Measurements from ENCODE around the gene MDFI.

MDFI gene

GRCh38 chr6:41597246-41598000 lies 40.8 kb upstream of the MDFI start:
- no peak overlapping the region for H3K4me3 ChIP-seq (ENCODE audit: low read depth, low read length)
- DNase-seq (ENCODE audit: low read depth): no peak
- no peak for TF ChIP-seq CTCF (IDR thresholded peaks at IDR 0.05; ENCODE audit: insufficient read depth, low read depth, low read length, missing control alignments)

- H3K4me3 ChIP-seq (ENCODE audit: low read depth, low read length): no peak overlapping the region
- no peak for DNase-seq (ENCODE audit: low read depth)
- TF ChIP-seq CTCF (IDR thresholded peaks at IDR 0.05; ENCODE audit: insufficient read depth, low read depth, low read length, missing control alignments): no peak
Observed at GRCh38 chr6:41598670-41599014, 39.6 kb upstream of the MDFI start.

GRCh38 chr6:41599015-41599851 lies 39.0 kb upstream of the MDFI start:
- DNase-seq (ENCODE audit: low read depth): no peak
- no peak for TF ChIP-seq CTCF (IDR thresholded peaks at IDR 0.05; ENCODE audit: insufficient read depth, low read depth, low read length, missing control alignments)
- H3K4me3 ChIP-seq (ENCODE audit: low read depth, low read length): no peak overlapping the region

GRCh38 chr6:41599852-41600445 lies 38.3 kb upstream of the MDFI start:
- DNase-seq (ENCODE audit: low read depth): no peak

GRCh38 chr6:41600499-41601247 lies 37.6 kb upstream of the MDFI start:
- TF ChIP-seq CTCF (IDR thresholded peaks at IDR 0.05; ENCODE audit: insufficient read depth, low read depth, low read length, missing control alignments): no peak
- no peak overlapping the region for H3K4me3 ChIP-seq (ENCODE audit: low read depth, low read length)
- DNase-seq (ENCODE audit: low read depth): no peak

More at GRCh38 chr6:41599852-41600445, 38.3 kb upstream of the MDFI start:
- no peak for TF ChIP-seq CTCF (IDR thresholded peaks at IDR 0.05; ENCODE audit: insufficient read depth, low read depth, low read length, missing control alignments)
- H3K4me3 ChIP-seq (ENCODE audit: low read depth, low read length): no peak overlapping the region

- no peak overlapping the region for H3K4me3 ChIP-seq (ENCODE audit: low read depth, low read length)
- no peak for DNase-seq (ENCODE audit: low read depth)
Observed at GRCh38 chr6:41601248-41601549, 37.1 kb upstream of the MDFI start.

More at GRCh38 chr6:41601248-41601549, 37.1 kb upstream of the MDFI start:
- TF ChIP-seq CTCF (IDR thresholded peaks at IDR 0.05; ENCODE audit: insufficient read depth, low read depth, low read length, missing control alignments): no peak

All from GM12865 (cell line).